GM12878 (cell line): ENCODE measurements around the gene HPRT1. TPM values are rescaled to one million over a fixed set of nuclear protein-coding genes. Genes with fewer than 3 reads are reported as not detected.

ENCODE experiments used
- ATAC-seq: fragments of 200-7000 bp; cut with Tn5 transposase; 3 replicates; pipeline ENCODE4 v1.9.1; 2020; ENCODE audit warnings: mild to moderate bottlenecking, moderate library complexity
- BruUV-seq: library from RNA; stranded (reverse); fragments of 400-500 nt; replicated peaks from 2 replicates; lab custom pipeline; 2021; lab: Mats Ljungman, UMichigan
- CTCF ChIA-PET: fragments of 300-600 bp; sonication (Branson Sonifier 250); formaldehyde crosslinking; extraction: SDS; loops from one replicate; lab custom pipeline; 2021; ENCODE audit warnings: inconsistent platforms; lab: Yijun Ruan, JAX
- POLR2A ChIA-PET: fragments of 350-600 bp; formaldehyde crosslinking; extraction: SDS; loops from one replicate; lab custom pipeline; 2021; ENCODE audit warnings: inconsistent platforms; lab: Charles Lee
- RAD21 ChIA-PET: fragments of 300-600 bp; sonication (Branson Sonifier 250); formaldehyde crosslinking; loops from one replicate; lab custom pipeline; 2023; ENCODE audit warnings: antibody characterized with exemption; ENCODE audit not compliant: unreplicated experiment; lab: Charles Lee
- SMC1A ChIA-PET: fragments of 300-600 bp; sonication (Branson Sonifier 250); formaldehyde crosslinking; loops from one replicate; lab custom pipeline; 2023; ENCODE audit not compliant: unreplicated experiment, uncharacterized antibody; lab: Charles Lee
- DNase-seq: peaks from one replicate; pipeline ENCODE4 v3.0.0-alpha.2; 2011; ENCODE audit warnings: low read depth, low spot score
- FAIRE-seq: peaks from 3 replicates; lab custom pipeline; 2011; peaks lifted over from hg19 to GRCh38; lab: Jason Lieb, UNC
- H2AFZ ChIP-seq: 2 replicates; pipeline ENCODE4 v1.6.0; 2011; ENCODE audit warnings: low read depth, low read length, control low read depth; ENCODE audit not compliant: control insufficient read depth
- H3K27ac ChIP-seq: 2 replicates; pipeline ENCODE4 v1.5.1; 2011; ENCODE audit warnings: control low read depth; ENCODE audit not compliant: control insufficient read depth, insufficient read depth
- H3K27me3 ChIP-seq, 2 experiments: replicated peaks in 1 of 2; 2 replicates each; pipeline versions ENCODE4 v1.6.0 to v1.6.1; 2011; ENCODE audit warnings: low read length in 1 of 2; ENCODE audit not compliant: control insufficient read depth in 2 of 2, insufficient read depth in 2 of 2
- H3K36me3 ChIP-seq, 2 experiments: 2 replicates each; pipeline ENCODE4 v1.5.1; 2011; ENCODE audit warnings: low read length in 1 of 2; ENCODE audit not compliant: control insufficient read depth in 2 of 2, insufficient read depth in 2 of 2
- H3K4me1 ChIP-seq: 2 replicates; pipeline ENCODE4 v1.6.1; 2011; ENCODE audit warnings: mild to moderate bottlenecking, low read length, moderate library complexity, mixed read lengths; ENCODE audit not compliant: control insufficient read depth, insufficient read depth
- H3K4me2 ChIP-seq: 2 replicates; pipeline ENCODE4 v1.6.0; 2011; ENCODE audit warnings: control low read depth; ENCODE audit not compliant: control insufficient read depth, insufficient read depth
- H3K4me3 ChIP-seq: fragments of 200-600 bp; sonication (generic); 2 replicates; pipeline ENCODE4 v1.5.1; 2016
- H3K79me2 ChIP-seq: 2 replicates; pipeline ENCODE4 v1.6.0; 2011; ENCODE audit warnings: low read length; ENCODE audit not compliant: control insufficient read depth, insufficient read depth
- H3K9ac ChIP-seq: 2 replicates; pipeline ENCODE4 v1.8.0; 2011; ENCODE audit warnings: low read length, control low read depth, mixed read lengths; ENCODE audit not compliant: control insufficient read depth, insufficient read depth
- H3K9me3 ChIP-seq: replicated peaks from 3 replicates; pipeline ENCODE4 v1.5.1; 2011; ENCODE audit warnings: mild to moderate bottlenecking, low read length; ENCODE audit not compliant: control insufficient read depth, insufficient read depth
- H4K20me1 ChIP-seq: 2 replicates; pipeline ENCODE4 v1.6.0; 2011; ENCODE audit not compliant: control insufficient read depth, insufficient read depth
- ATF7 ChIP-seq: fragments of 450-650 bp; IDR thresholded peaks from 2 replicates; pipeline ENCODE4 v1.6.1; 2016; ENCODE audit warnings: low read depth, mild to moderate bottlenecking
- CBFB ChIP-seq: IDR thresholded peaks from 2 replicates; pipeline ENCODE4 v1.6.1; 2016; ENCODE audit warnings: antibody characterized with exemption, low read depth
- CHD1 ChIP-seq: IDR thresholded peaks from 2 replicates; pipeline ENCODE4 v1.6.1; 2012; ENCODE audit warnings: low read depth, low read length, improper control_type of control experiment
- DPF2 ChIP-seq: fragments of 450-650 bp; IDR thresholded peaks from 2 replicates; pipeline ENCODE4 v1.6.1; 2017; ENCODE audit warnings: mild to moderate bottlenecking
- FOXM1 ChIP-seq: IDR thresholded peaks from 2 replicates; pipeline ENCODE4 v1.6.1; 2012; ENCODE audit warnings: low read depth, mild to moderate bottlenecking, inconsistent platforms, low read length, moderate library complexity
- MTA2 ChIP-seq: fragments of 450-650 bp; IDR thresholded peaks from 2 replicates; pipeline ENCODE4 v1.6.1; 2016; ENCODE audit warnings: low read depth, mild to moderate bottlenecking, moderate library complexity
- MYB ChIP-seq: fragments of 150-350 bp; IDR thresholded peaks from 2 replicates; pipeline ENCODE4 v1.6.1; 2014; ENCODE audit warnings: mild to moderate bottlenecking, low read depth, low read length, borderline replicate concordance
- NBN ChIP-seq: fragments of 450-650 bp; IDR thresholded peaks from 2 replicates; pipeline ENCODE4 v1.6.1; 2016
- POLR2A ChIP-seq: IDR thresholded peaks from 2 replicates; pipeline ENCODE4 v1.6.1; 2011; ENCODE audit warnings: low read depth, mild to moderate bottlenecking, low read length
- POLR2AphosphoS5 ChIP-seq: IDR thresholded peaks from 2 replicates; pipeline ENCODE4 v1.6.1; 2011; ENCODE audit warnings: mild to moderate bottlenecking, low read length, inconsistent platforms
- RAD51 ChIP-seq: fragments of 450-650 bp; IDR thresholded peaks from 2 replicates; pipeline ENCODE4 v1.6.1; 2016; ENCODE audit warnings: moderate library complexity, mild to moderate bottlenecking, inconsistent platforms
- SP1 ChIP-seq: IDR thresholded peaks from one replicate; pipeline ENCODE4 v1.6.1; 2011; ENCODE audit warnings: low read depth, low read length
- SREBF1 ChIP-seq: IDR thresholded peaks from 2 replicates; pipeline ENCODE4 v1.6.1; 2012; ENCODE audit warnings: mild to moderate bottlenecking, low read length
- STAT1 ChIP-seq: fragments of 450-650 bp; conservative IDR thresholded peaks from 2 replicates; pipeline ENCODE4 v1.6.1; 2014; ENCODE audit warnings: antibody characterized with exemption, mild to moderate bottlenecking
- SUPT20H ChIP-seq: IDR thresholded peaks from 2 replicates; pipeline ENCODE4 v1.6.1; 2011; ENCODE audit warnings: low read depth, mild to moderate bottlenecking, low read length, moderate library complexity, borderline replicate concordance; ENCODE audit not compliant: control insufficient read depth
- YBX1 ChIP-seq: fragments of 450-650 bp; IDR thresholded peaks from 2 replicates; pipeline ENCODE4 v1.6.1; 2016; ENCODE audit warnings: antibody characterized with exemption
- ZBED1 ChIP-seq: IDR thresholded peaks from 2 replicates; pipeline ENCODE4 v1.6.1; 2016; ENCODE audit warnings: borderline replicate concordance
- ZNF217 ChIP-seq: fragments of 450-650 bp; IDR thresholded peaks from 2 replicates; pipeline ENCODE4 v1.6.1; 2017; ENCODE audit warnings: antibody characterized with exemption, mild to moderate bottlenecking
- ZNF274 ChIP-seq: IDR thresholded peaks from one replicate; pipeline ENCODE4 v1.8.0; 2011; ENCODE audit not compliant: insufficient read length, insufficient read depth
- ZNF384 ChIP-seq: IDR thresholded peaks from 2 replicates; pipeline ENCODE4 v1.6.1; 2012; ENCODE audit warnings: low read depth, mild to moderate bottlenecking, low read length, improper control_type of control experiment, borderline replicate concordance
- ZNF592 ChIP-seq: fragments of 450-650 bp; IDR thresholded peaks from 2 replicates; pipeline ENCODE4 v1.6.1; 2017; ENCODE audit warnings: mild to moderate bottlenecking, moderate library complexity
- ZNF622 ChIP-seq: fragments of 450-650 bp; IDR thresholded peaks from 2 replicates; pipeline ENCODE4 v1.6.1; 2017; ENCODE audit warnings: mild to moderate bottlenecking, inconsistent platforms
- WGBS: methylation state at CpG from one replicate; pipeline ENCODE4 v1.1.6; 2016; ENCODE audit warnings: low lambda C conversion rate; ENCODE audit not compliant: insufficient replicate concordance, insufficient coverage; ENCODE audit errors: missing lambda C conversion rate; 5-methylcytosine and 5-hydroxymethylcytosine counted together
- in situ Hi-C: fragments of 300-500 bp; cut with MboI; formaldehyde crosslinking; loops from 9 replicates; pipeline ENCODE4 v1.14.3; 2018; ENCODE audit warnings: mixed read lengths
- intact Hi-C: fragments of 100-400 bp; cut with micrococcal nuclease; formaldehyde crosslinking; loops from one replicate; pipeline ENCODE4 v1.14.2; 2022; ENCODE audit not compliant: unreplicated experiment
- polyA plus RNA-seq, 11 experiments: library from polyadenylated mRNA; depleted of rRNA in 4 of 11; unstranded in 6 of 11; stranded (reverse) in 5 of 11; fragments of >200 nt; fragmentation: Nextera tagmentation in 4 of 11; fragmentation: Illumina TruSeq in 1 of 11; extraction: Ambion mirVana in 4 of 11; extraction: Trizol in 1 of 11; gene quantifications; 1 replicate in 1 of 11; 2 replicates in 10 of 11; pipeline versions ENCODE4 v1.2.1 to v1.2.3, GENCODE V29; 2011 to 2016; ENCODE audit warnings: inconsistent platforms in 2 of 11, missing spikeins in 2 of 11, low read depth in 1 of 11
- total RNA-seq, 4 experiments: library from RNA; depleted of rRNA in 3 of 4; stranded (reverse); fragments of >200 nt in 3 of 4; fragmentation: Illumina TruSeq in 1 of 4; extraction: Trizol in 1 of 4; gene quantifications; 2 replicates each; pipeline versions ENCODE4 v1.2.1 to v1.2.3, GENCODE V29; 2013 to 2021
- TF ChIP-seq, protein P1 (sequence below): IDR thresholded peaks from 2 replicates; pipeline ENCODE4 v1.6.1; 2012; ENCODE audit warnings: low read depth, low read length, improper control_type of control experiment

HPRT1 gene
- total and polyA plus RNA-seq, 10 of the 15 experiments (the other 5 are each of a cell fraction or from before 2014, with no cell fraction given) = 19.3 to 161 (median 92.7) TPM

DNA sequence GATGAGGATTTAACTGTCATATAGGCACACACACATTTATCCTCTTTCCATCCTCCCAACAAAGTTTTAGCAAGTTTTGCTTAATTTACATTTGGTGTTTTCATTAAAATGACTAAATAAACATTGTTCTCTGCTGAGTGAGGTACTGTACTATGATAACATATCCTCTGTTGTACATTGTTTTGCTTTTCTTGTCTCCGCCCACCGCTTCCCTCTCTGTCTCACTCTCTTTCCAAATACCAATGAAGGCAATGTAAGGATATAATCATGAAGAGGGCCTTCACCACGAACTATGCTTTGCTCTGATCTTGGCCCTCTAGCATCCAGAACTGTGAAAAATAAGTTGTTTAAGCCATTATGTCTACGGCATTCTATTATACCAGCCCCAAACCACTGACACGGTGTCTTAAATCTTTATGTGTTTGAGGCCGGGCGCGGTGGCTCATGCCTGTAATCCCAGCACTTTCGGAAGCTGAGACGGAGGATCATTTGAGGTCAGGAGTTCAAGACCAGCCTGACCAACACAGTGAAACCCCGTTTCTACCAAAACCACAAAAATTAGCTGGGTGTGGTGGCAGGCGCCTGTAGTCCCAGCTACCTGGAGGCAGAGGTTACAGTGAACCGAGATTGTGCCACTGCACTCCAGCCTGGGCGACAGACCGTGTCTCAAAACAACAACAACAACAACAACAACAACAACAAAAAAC, 65.3 kb downstream of the HPRT1 start:
- ChIA-PET POLR2A (no interaction called here), CTCF (no interaction called here)
- 72% methylated on average over 15 of the region's 15 CpGs for WGBS

GRCh38 chrX:134526399-134526798, 66.4 kb downstream of the HPRT1 start:
- Histone ChIP-seq H3K27me3 (no peaks in the 10 kb centered on the region), H3K4me2 (no peak overlapping the region), H4K20me1 (no peaks in the 10 kb centered on the region), H3K9me3 (no peaks in the 10 kb centered on the region), H3K36me3 (no peaks in the 10 kb centered on the region), H2AFZ (no peak overlapping the region), H3K27ac (no peak overlapping the region), H3K4me3 (no peak overlapping the region), H3K9ac (no peak overlapping the region), H3K79me2 (no peaks in the 10 kb centered on the region), H3K4me1 (no peaks in the 10 kb centered on the region)
- in situ Hi-C loops = no loop called here
- no peak for FAIRE-seq
- no peak for DNase-seq
- ChIA-PET RAD21 (interaction anchor here (1.4 kb wide), 1 partner anchor 105 kb away, joined by 3 read pairs; no protein-coding TSS in a partner anchor), SMC1A (interaction anchor here (0.9 to 1.1 kb wide), 2 partner anchors 22 to 125 kb away, joined by 3 read pairs; no protein-coding TSS in a partner anchor), CTCF (no interaction called here), POLR2A (no interaction called here)
- WGBS = 45% methylated on average over 5 of the region's 5 CpGs
- no TSS peak for BruUV-seq
- intact Hi-C loops = no loop called here
- ATAC-seq = no peak
- no peak for TF ChIP-seq CBFB
- TF ChIP-seq ZNF384 = no peak
- no peak for TF ChIP-seq YBX1
- TF ChIP-seq, protein P1, sequence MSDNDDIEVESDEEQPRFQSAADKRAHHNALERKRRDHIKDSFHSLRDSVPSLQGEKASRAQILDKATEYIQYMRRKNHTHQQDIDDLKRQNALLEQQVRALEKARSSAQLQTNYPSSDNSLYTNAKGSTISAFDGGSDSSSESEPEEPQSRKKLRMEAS = no peak
- no peak for TF ChIP-seq ZNF217
- no peak for TF ChIP-seq SP1
- TF ChIP-seq ZNF592 = no peak
- no peak for TF ChIP-seq NBN
- TF ChIP-seq ZBED1 = no peak
- no peak for TF ChIP-seq RAD51

More for the DNA sequence above, 65.3 kb downstream of the HPRT1 start:
- H3K79me2 ChIP-seq = no peaks in the 10 kb centered on the region
- SMC1A ChIA-PET = no interaction called here
- no peaks in the 10 kb centered on the region for H3K27me3 ChIP-seq
- no peaks in the 10 kb centered on the region for H3K36me3 ChIP-seq
- no peak for FAIRE-seq
- no peak for ATAC-seq
- no peak overlapping the region for H2AFZ ChIP-seq
- H3K9ac ChIP-seq = no peak overlapping the region
- intact Hi-C loops = no loop called here
- no peaks in the 10 kb centered on the region for H4K20me1 ChIP-seq
- BruUV-seq = no TSS peak
- H3K27ac ChIP-seq = no peak overlapping the region
- no peak overlapping the region for H3K4me2 ChIP-seq
- no peak overlapping the region for H3K4me3 ChIP-seq
- RAD21 ChIA-PET = no interaction called here
- no peak for DNase-seq
- no peaks in the 10 kb centered on the region for H3K9me3 ChIP-seq
- in situ Hi-C loops = no loop called here
- TF ChIP-seq SREBF1 (no peak), DPF2 (no peak), NBN (no peak), MYB (no peak), POLR2AphosphoS5 (no peak), ATF7 (no peak), CHD1 (no peak), FOXM1 (no peak), POLR2A (no peak), MTA2 (no peak), SUPT20H (no peak), ZNF274 (no peak), STAT1 (no peak), ZNF622 (no peak)
- H3K4me1 ChIP-seq = no peaks in the 10 kb centered on the region
